Lower leg skin (tissue), 3 donors: ENCODE measurements around the gene DENND6B.

Experiments used
- CTCF ChIP-seq, 3 donors: fragments of 450-650 bp; IDR thresholded peaks; one replicate each; pipeline ENCODE4 v1.5.1; 2016; ENCODE audit warnings: antibody characterized with exemption in 3 of 3, mild to moderate bottlenecking in 3 of 3, moderate library complexity in 2 of 3
- POLR2A ChIP-seq, 2 donors: fragments of 450-650 bp; IDR thresholded peaks; one replicate each; pipeline ENCODE4 v1.6.1; 2016 to 2017; ENCODE audit warnings: antibody characterized with exemption in 2 of 2, mild to moderate bottlenecking in 1 of 2, moderate library complexity in 1 of 2

- TF ChIP-seq POLR2A (IDR thresholded peaks at IDR 0.05) (no peak), CTCF (IDR thresholded peaks at IDR 0.05) (no peak)
Measured at GRCh38 chr22:50311606-50312351, 15.0 kb downstream of the DENND6B start.
